ENCODE results near the gene ABCC6.

ABCC6 gene

DNA sequence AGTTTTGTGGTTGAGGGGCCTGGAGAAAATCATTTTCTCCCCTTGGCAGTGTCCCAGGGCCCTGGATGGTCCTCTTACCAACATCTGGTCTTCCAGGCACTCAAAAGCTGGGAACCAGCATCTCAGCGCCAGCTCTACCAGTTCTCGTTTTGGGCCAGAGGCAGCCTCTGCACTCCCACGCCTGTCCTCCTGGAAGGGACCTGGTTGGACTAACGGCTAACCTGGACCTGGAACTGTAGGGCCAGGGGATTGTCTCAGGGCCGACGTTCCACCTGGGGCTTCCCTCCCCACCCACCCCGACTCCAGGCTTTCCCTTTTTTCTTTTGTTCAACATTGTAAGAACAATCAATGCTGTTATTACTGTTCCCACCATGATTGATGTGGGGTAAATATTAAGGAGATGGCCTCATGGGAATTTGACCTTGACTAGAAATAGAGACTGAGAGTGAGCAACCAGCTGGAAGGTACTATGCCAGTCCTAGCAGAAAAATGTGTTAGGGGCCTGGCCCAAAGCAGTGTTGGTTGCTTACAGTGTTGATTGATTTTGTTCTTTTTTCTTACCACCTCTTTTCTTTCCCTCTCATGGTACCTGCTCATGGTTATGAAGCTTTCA, 81.4 kb downstream of the ABCC6 start:
- no peak for DNase-seq (ENCODE audit: low read depth)

GRCh38 chr16:16141141-16141540, 82.2 kb downstream of the ABCC6 start:
- no peak for DNase-seq (ENCODE audit: low read depth)

GRCh38 chr16:16140537-16140936, 82.8 kb downstream of the ABCC6 start:
- DNase-seq (ENCODE audit: low read depth): no peak

DNA sequence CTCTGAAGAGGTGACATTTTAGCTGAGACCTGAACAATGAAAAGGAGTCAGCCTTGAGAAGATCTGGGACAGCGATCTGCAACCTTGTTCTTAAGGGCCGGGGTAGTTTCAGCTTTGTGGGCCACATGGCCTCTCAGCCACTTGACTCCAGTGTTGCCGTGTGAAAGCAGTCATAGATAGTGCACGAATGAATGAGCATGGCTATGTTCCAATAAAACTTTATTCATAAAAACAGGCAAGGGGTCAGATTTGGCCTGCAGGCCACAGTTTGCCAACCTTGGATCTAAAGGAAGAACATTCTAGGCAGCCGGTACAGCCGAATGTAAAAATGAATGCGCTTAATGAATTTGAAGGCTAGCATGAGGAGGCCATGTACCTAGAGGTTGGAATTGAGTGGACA, 83.5 kb downstream of the ABCC6 start:
- DNase-seq (ENCODE audit: low read depth): no peak

- DNase-seq (ENCODE audit: low read depth): no peak
Observed at GRCh38 chr16:16139061-16139460, 84.2 kb downstream of the ABCC6 start.

- no peak for DNase-seq (ENCODE audit: low read depth)
Observed at GRCh38 chr16:16138034-16138635, 85.2 kb downstream of the ABCC6 start.

DNA sequence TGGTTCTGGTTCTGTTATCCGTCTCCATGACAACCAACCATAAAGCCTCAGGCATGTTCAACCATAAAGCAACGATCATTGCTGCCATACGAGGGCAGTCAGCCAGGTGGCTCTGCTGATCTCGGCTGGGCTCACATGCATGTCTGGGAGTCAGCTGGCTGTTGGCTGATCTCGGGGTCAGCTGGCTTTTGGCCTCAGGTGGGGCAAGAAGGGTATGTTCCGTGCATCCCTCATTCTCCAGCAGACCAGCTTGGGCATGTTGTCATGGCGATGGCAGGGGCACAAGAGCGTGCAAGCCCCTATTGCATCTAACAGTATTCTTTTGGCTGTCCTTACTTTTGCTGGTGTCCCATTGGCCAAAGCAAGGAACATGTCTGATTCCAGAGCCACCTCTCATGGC, 86.2 kb downstream of the ABCC6 start:
- DNase-seq (ENCODE audit: low read depth): no peak

DNA sequence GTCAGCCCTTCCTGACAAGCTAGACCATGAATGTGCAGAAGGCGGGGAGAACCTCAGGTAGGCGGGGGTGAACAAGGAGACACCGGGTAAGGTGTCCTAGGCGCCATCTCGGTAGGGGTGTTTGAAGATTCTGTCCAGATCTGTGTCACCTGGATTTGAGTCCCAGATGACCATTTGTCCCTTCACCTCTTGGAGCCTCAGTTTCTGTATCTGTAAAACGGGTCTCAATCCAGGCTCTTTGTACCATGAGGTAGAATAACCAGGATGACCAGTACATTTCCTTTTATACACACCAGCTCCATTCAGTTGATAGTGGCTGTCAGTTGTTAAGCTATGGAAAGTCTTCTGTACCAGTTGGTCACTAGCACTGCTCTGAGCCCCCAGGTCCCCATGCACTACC, 86.7 kb downstream of the ABCC6 start:
- DNase-seq (ENCODE audit: low read depth): no peak

- DNase-seq (ENCODE audit: low read depth): no peak
Observed at GRCh38 chr16:16133943-16134604, 89.2 kb downstream of the ABCC6 start.

- no peak for DNase-seq (ENCODE audit: low read depth)
Observed at GRCh38 chr16:16131659-16132058, 91.6 kb downstream of the ABCC6 start.

DNA sequence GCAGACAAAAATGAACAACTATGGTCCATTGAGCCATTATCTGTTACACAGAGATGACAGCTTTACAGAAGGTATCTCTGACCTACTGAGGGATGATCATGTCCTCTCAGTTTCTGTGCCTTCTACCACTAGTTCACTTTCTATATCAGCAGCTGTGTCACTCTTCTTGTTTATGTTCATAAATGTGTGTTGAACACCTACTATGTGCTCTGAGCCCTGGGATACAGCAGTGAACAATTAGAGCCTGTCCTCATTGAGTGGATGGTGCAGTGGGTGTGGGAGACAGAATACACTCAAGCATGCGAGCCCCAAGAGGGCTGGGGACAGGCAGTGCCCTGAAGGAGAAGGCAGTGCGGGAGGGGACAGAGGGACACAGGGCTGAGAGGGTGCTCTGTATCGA, 92.1 kb downstream of the ABCC6 start:
- no peak for DNase-seq (ENCODE audit: low read depth)

DNA sequence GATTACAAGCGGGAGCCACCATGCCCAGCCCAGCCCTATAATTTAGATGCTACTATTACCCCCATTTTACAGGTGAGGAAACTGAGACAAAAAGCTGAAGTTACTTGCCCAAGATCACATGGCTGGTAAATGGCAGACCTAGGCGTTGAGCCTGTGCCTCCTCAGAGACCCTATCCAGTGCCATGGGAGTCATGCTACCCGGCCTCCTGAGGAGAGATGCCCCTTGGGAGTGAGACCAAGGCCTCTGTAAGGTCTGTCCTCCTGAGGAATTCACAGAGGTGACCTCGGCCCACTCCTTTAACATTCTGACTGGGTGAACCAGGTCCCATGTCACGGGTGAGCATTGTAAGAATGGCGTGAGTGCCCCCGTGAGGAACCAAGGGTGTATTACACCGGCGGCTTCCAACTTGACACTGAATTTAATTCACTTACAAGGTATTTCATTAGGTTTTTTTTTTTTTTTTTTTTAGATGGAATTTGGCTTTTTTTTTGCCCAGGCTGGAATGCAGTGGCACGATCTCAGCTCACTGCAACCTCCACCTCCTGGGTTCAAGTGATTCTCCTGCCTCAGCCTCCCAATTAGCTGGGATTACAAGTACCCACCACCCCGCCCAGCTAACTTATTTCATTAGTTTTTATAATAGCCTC, 95.7 kb downstream of the ABCC6 start:
- DNase-seq (ENCODE audit: low read depth): peak; percentile 36

DNA sequence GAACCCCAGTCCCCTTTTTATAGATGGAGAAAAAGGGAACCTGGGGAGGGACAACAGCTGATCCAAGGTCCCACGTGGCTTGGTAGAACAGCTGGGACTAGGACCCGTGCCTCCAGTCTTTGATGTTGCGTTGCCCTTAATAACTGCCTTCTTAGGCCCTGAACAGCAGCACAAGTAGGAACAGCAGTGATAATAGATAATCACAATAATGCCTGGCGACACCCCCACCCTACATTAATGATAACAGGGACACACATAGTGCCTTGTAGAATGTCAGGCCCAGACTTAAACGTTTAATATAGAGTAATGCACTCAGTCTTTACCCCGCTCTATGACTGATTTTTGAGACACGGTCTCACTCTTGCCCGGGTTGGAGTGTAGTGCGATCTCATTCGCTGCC, 96.4 kb downstream of the ABCC6 start:
- DNase-seq (ENCODE audit: low read depth): no peak

- no peak for DNase-seq (ENCODE audit: low read depth)
Observed at GRCh38 chr16:16124974-16125373, 98.3 kb downstream of the ABCC6 start.

- DNase-seq (ENCODE audit: low read depth): no peak
Observed at GRCh38 chr16:16124438-16124837, 98.9 kb downstream of the ABCC6 start.

- DNase-seq (ENCODE audit: low read depth): no peak
Observed at GRCh38 chr16:16122264-16122663, 101.0 kb downstream of the ABCC6 start.

DNA sequence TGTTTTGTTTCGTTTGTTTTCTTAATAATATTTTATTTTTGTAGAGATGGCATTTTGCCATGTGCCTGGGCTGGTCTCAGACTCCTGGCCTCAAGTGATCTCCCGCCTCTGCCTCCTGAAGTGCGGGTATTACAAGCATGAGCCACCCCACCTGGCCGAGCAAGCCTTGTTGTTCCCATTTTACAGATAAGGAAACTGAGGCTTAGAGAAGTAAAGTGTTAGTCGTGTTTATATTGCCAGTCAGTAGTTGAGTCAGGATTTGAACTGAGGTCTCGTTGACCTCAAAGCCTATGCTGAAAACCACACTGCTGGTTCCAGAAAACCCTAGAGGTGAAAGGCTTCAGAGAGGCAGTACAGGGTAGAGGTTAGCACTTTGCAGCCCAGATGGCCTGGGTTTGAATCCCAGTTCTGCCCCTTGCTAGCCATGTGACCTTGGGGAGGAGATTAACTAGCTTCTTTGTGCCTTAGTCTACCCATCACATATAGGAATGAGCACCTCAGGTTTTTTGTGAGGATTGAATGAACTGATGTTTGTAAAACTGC, 102.0 kb downstream of the ABCC6 start:
- DNase-seq (ENCODE audit: low read depth): no peak

DNA sequence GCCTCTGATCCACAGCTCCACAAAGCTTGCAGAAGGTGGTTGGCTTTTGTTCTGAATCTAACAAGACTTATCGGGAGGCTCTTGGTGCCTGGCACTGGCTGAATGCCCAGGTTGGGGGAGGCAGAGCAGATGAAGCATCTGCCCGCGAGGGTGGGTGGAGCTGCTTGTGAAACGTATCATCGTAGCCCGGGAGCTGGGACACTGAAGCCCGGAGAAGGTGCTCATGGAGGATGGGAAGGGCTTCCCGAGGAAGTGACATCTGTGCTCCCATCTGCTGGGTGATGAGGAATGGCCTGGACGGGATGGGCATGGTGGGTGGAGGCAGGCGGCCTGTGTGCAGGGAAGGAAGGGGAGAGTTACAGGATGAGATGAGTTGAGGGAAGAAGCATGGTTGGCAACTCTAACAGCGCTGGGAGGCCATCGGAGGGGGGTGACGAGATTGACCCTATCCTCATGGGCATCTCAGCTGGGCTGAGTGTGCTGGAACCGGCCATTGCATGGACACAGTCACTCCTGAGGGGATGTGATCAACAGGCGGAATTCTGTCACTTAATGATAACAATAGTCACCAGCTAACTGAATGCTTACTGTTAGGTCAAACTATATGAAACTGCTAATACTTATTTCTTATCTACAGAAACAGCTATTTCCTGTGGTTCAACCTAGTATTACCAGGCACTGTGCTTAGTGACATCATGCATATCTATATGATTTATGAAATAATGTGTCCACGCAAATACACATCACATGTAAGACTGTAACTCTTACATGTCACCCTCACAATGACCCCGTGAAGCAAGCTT, 102.7 kb downstream of the ABCC6 start:
- DNase-seq (ENCODE audit: low read depth): no peak

DNA sequence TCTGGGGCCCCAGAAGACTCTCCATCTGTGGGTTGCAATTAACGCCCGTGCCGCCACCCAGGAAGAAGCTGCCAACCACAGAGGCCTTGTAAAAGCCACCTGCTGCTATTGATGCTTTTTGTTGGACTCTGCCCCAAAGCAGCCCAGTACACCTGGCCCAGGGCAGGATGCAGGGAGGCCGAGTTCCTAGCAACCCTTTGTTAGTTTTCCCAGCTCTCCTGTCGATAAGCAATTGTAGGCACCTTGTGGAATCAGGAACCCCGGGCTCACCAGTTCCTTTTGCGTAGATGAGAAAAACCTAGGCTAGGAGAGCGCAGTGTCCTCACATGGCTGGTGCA, 103.3 kb downstream of the ABCC6 start:
- DNase-seq (ENCODE audit: low read depth): no peak

DNA sequence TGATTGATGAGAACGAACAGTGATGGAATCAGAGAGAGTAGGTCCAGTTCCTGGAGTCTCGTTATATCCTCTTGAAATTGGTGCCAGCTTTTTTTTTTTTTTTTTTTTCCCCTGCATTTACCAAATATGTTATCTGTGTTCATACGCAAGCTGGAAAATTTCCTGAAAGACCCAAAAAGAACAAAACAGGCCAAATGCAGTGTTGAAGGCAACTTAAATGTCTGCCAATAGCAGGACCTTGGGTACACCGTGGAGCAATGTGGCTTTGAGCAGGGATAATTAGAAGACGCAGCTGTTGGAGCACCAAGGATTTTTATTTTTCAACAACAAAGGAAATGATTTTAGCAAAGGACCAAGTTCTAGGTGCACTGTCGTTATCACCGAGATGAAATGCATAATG, 105.0 kb downstream of the ABCC6 start:
- DNase-seq (ENCODE audit: low read depth): no peak

GRCh38 chr16:16116841-16117240, 106.5 kb downstream of the ABCC6 start:
- DNase-seq (ENCODE audit: low read depth): no peak

- DNase-seq (ENCODE audit: low read depth): no peak
Observed at GRCh38 chr16:16113076-16113475, 110.2 kb downstream of the ABCC6 start.
